HG03025 (cell line): ENCODE results near the gene SERPINF2.
"Not testable (repeated sequence)": the region's sequence is repeated elsewhere in the genome, so short reads cannot be mapped to it uniquely, and the experiment has no call there.

Source experiments
- ATAC-seq: cut with Tn5 transposase; IDR thresholded peaks from one replicate; pipeline ENCODE4 v1.9.1; 2021; ENCODE audit warnings: mild to moderate bottlenecking, moderate library complexity; ENCODE audit not compliant: unreplicated experiment, low FRiP score

Gene SERPINF2

DNA sequence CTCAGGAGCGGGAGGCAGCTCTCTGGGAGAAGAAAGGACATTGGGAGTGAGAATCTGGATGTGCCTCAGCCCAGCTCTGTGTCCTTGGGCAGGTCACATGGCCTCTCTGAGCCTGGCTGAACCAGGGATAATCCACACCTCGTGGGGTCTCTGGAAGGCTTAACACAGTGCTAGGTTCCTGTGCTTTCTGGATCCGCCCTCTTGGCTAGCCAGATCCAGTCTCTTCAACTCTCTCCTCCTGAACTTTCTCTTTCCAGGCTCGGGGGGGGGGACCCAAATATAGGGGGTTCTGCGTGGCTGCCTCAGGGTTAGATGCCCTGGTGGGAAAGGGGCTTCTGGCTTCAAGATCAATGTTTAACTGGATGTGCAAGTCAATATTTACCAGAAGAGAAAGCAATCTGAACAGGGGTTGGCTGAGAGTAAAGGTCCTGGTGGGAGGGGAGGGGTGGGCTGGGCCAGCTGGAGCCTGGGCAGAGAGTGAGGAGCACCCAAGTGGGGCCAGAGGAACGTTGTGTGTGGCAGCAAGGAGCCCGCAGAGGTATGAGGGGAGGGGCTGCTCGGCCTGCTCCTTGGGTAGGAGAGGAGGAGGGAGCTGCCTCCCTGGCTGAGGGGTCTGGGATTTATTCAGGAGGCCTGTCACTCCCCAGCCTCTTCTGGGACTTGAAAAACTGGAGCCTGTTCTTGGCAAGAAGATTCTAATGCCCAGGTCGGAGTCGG is at the start of gene SERPINF2:
TSS of gene SERPINF2 (plus strand) at position 501 of the 717 bp plus-strand sequence. CDS start 2,125 bp downstream, outside the sequence.
- no peak for ATAC-seq

DNA sequence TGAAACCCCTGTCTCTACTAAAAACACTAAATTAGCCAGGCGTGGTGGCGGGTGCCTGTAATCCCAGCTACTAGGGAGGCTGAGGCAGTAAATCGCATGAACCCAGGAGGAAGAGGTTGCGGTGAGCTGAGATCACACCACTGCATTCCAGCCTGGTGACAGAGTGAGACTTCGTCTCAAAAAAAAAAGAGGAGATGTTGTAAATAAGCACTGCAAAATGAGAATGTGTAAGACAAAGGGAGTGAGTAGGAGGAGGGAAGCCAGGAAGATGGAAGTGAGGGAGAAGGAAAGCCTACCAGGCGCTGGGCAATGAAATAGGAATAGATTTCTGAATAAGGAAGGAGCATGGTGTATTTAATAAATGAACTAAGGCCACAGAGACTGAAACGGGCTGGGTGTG is 49.3 kb upstream of the SERPINF2 start:
- no peak for ATAC-seq

DNA sequence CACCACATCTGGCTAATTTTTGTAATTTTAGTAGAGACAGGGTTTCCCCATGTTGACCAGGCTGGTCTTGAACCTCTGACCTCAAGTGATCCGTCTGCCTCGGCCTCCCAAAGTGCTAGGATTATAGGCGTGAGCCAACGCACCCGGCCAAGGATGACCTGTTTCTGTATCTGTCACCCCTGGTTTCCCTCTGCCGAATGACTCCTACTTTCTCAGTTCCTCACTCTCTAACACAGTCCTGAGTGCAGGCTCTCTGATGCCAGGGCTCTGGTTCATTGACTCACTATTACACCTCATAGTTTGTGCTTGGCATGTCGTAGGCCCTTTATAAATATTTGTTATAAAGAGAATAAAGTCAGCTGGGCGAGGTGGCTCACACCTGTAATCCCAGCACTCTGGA is 47.3 kb upstream of the SERPINF2 start:
- ATAC-seq: no peak

DNA sequence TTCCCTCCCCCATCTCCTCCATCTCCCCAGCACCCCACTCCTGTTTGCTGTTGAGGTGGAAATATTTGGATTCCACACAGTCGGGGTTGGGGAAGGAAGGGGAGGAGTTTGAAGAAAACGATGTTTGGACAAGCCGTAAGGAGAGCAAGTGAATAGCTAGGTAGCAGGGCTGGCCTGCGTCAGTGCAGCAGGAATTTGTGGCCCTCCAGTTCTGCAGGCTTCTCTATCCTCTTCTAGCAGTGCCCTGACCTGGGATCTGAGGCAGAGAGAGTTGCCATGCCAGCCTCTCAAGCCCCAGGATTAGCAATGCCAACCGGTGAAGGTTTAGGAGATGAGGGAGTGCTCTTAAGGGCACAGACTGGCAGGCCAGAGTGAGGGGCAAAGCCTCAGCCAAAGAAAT is 45.0 kb upstream of the SERPINF2 start:
- no peak for ATAC-seq

DNA sequence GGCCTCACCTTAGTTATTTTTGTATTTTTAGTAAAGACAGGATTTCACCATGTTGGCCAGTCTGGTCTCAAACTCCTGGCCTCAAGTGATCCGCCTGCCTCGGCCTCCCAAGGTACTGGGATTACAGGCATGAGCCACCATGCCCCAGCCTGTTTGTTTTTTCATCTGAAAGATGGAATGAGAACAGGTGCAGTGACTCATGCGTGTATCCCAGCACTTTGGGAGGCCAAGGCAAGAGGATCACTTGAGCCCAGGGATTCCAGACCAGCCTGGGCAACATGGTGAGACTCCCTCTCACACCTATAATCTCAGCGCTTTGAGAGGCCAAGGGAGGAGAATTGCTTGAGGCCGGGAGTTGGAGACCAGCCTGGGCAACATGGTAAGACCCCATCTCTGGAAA is 42.8 kb upstream of the SERPINF2 start:
- not testable (repeated sequence) for ATAC-seq

DNA sequence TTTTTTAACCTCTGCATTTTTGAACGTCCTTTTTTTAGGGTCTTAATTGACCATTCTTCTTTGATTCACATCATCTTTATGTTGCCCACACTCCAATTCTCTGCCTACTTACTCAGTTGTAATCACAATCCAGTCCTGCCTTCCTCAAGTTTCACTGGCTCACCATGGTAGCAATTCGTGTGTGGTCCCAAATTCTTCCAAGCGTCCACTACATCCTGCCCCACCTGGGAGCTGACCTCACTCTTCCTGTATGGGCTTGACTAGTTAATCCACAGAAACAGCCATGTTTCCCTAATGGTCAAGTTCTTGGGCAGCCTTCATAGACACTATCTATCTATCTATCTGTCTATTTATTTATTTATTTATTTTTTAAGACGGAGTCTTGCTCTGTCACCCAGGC is 39.6 kb upstream of the SERPINF2 start:
- no peak for ATAC-seq

DNA sequence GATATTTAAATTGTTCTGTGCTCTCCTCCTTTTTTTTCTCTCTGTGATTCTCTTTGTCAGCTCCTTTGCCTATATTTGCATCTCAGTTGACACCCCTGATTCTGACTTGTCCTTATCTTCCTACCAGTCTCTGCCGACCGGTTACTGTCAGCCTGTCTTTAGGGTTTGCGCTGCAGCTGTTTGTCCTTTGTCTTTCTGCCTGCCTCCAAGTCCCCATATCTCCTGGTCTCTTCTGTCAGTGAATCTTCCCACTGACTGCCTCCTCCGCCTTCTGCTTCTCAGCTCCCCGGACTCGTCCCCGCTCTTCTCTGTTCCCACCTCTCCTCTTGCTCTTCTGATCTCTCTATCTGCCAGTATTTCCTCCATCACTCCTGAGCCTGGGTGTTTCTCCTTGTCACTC is 37.7 kb upstream of the SERPINF2 start:
- no peak for ATAC-seq

DNA sequence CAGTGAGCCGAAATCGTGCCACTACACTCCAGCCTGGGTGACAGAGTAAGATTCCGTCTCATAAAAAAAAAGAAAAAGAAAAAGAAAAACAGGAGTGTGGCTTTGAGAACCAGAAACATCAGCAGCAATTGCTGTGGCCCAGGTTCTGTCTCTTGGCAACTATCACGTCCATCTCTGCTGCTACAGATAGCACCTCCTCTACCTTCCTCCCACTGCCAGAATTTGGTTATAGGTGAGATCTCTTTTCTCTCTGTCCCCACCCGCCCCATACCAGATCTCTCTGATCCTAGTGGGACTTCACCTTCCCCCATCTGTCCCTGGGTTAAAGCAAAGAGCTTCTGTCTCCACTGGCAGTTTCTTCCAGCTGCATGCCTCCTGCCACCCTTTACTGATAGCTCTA is 35.6 kb upstream of the SERPINF2 start:
- no peak for ATAC-seq

DNA sequence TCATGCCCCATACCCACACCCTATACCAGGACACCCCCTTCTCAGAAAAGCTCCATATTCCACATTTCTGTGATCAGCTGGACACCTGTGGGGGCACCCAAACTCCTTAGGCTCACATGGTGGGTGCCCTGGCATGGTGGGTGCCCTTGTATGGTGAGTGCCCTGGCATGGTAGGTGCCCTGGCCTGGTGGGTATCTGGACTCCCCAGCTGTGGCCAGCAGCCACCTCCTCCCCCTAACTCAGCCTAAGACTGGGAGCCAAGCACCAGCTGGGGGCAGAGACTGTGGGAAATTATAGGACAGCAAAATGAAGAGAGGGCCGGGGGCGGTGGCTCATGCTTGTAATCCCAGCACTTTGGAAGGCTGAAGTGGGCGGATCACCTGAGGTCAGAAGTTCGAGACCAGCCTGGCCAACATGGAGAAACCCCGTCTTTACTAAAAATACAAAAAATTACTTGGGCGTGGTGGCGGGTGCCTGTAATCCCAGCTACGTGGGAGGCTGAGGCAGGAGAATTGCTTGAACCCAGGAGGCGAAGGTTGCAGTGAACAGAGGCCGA is 33.8 kb upstream of the SERPINF2 start:
- ATAC-seq: not testable (repeated sequence)

DNA sequence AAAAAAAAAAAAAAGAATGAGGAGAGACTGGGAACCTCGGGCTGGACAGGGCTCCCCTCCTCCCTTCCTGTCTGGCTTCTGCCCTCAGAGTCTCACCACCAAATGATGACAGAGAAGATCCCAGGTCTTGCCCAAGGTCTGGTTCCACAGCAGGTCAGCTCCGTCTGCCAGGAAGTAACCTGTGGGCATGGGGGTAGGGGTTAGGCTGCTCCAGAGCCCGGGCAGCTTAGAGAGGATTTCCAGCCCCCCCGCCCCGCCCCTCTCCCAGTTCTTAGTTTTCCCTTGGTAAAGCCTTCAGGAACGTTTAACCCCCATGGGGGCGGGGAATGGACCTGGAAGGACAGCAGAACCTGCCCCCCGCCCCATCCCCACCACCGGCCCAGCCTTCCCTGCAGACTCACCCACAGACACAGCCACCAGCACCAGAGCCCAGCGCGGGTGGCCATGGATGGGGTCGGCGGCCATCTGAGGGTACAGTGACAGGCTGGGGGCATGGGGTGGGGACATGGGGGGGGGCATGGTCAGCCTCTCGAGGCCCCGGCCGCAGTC is 33.2 kb upstream of the SERPINF2 start:
- no peak for ATAC-seq

DNA sequence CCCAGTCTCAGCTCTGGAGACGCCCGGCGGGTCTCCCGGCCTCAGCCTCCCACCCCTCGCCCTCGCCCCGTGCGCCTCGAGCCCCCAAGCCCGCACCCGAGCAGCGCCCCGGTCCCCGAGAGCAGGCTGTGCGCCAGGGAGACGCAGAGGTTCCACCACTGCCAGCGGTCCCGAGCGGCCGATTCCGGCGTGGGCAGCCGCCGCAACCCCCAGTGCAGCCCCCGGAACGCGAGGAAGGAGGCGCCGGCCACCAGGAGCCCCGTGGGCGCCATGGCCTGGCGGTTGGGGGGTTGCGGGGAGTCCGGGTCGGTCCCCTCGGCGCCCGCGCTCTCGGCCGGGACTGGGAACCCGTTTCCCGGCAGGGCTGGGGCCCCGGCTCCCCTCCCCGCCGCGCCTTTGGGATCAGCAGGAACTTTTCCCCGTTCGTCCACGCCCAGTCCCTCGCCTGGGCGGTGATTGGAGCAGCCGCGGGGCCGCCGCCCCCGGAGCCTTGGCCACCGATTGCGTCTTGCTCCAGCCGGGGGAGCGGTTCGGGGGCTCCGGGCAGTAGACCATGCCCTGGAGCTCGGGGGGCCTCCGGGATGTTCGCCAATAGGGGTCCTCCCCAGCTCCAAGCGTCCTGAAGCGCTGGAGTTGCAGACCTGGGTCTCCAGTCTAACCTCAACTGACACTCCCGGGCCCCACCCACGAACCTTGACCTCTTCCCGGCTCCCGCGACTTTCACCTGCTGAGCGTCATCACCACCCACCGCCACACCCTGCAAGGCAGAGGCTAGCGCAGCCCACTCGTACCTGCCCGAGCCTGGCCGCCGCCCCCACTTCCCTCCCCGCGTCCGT is 32.5 kb upstream of the SERPINF2 start, which contains the start of gene TLCD2:
TSS of gene TLCD2 (minus strand) at position 407 of the 836 bp plus-strand sequence. CDS start at position 272, 135 bp downstream.
- no peak for ATAC-seq

DNA sequence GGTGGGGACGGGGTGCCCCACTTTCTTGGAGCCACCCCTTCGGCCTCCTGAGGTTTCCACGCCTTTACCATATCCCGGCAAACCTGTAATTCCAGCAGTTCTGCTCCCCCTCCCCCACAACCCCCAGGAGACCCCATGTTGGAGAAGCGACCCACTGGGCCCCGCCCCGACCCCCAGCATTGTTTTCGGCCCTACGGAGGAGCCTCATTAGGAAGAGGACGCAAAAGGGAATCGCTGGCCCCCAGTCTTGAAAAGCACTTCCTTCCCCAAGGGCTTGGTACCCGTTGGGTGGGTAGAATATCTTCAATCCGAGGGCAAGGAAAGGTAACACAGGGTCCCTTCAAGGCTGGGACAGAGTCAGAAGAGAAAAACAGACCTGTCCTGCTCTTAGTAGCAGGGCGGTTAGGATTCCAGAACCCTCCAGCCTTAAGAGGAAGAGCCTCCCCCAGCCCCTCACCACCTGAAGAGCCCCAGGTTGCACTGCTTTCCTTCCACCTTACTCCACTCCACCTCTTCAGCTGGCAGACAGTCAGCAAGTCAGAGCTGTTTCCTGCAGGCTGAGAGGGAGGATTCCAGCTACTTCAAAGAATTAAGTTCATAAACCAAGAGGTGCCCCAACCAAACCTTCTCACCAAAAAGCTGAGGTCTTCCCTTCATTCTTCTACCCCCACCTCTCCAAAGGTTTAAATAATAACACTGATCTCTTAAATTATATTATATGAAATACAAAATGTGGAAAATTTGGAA is 31.7 kb upstream of the SERPINF2 start:
- no peak for ATAC-seq

DNA sequence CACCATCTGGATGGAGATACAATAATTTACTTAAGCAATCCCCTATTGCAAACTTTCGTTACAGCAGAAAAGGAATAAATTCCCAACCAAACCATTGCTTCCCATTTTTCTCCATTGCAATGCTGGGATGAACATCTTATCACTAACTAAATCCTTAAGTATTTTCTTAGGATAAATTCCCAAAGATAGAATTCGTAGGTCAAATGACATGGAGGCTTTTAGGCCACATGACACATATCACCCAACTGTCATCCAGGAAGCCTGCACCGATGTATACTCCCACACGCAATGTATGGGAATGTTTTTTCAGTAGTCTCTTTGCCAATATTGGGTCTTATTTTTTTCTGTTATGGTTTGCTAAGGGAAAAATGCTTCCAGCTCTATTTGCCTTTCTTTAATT is 30.9 kb upstream of the SERPINF2 start:
- ATAC-seq: no peak

DNA sequence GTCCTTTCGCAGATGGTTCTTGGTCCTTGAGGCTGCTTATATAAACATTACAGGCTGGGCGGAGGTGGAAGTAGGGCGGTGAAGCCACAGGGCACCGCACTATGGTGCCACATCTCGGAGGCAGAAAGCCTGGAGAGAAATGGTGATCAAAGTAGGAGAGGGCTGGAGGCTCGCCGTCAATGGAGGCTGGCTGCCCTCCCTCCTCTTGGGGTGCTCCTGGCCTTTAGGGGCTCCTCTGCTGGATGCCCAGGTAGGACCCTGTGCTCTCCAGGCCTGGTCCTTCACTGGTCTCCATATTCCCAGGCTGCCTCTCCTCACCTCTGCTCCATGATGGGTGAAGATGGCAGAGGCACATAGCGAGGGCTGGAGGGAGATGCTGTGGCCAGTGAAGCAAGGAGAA is 30.4 kb upstream of the SERPINF2 start:
- ATAC-seq: no peak

DNA sequence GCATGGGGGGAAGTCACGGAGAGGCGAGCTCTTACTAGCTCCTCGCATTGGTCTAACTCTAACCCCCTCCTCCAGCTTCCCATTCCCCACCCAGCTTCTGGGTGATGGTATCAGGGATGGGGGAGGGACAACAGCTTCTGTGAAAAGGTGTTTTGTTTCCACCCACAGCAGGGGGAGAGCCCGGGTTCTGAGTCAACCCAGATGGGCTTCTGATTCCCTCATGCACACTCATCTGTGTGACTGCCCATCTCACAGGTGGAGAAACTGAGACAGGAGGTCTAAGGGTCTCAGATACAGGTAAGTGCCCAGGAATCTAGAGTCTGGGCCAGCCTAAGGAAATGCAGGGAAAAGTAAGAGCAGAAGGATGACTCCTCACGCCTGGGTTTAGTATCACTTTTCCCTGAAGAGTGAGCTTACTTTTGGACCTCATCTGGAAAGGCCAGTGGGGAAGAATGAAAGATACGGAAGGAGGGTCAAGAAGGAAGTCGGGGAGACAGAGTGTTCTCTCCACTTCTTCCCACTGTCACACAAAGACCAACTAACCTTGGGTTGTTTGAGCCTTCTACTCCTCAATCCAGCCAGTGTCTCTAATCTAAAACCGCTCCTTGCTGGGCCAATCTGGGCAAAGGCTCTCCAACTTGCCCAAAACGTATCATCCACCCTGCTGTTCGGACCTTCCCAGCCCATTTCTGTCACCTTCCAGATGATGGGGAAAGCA is 29.4 kb upstream of the SERPINF2 start:
- ATAC-seq: no peak

DNA sequence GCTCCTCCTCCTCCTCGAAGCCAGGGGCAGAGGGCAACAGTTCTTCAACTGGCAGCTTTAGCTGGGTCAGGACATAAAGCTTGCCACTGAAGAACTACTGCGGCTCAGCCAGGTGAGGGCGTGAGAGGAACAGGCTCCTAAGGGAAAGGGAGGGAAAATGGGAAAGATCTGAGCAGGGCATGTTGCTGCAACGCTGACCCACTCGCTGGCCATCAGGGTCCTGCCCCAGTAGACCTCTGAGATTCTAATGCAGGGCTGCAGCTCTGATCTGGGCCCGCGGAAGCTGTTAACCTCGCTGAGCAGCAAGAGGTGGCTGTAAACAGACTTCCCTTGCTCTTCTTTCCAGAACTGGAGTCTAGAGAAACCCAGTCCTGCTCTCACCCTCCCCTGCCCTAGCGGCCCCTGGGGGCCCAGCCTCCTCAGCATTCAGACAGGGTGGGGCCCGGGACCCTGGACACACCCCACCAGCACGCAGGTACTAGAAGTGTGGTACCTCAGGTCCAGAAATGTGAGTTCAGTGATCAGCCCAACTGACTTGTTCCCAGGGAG is 28.7 kb upstream of the SERPINF2 start:
- ATAC-seq: no peak

DNA sequence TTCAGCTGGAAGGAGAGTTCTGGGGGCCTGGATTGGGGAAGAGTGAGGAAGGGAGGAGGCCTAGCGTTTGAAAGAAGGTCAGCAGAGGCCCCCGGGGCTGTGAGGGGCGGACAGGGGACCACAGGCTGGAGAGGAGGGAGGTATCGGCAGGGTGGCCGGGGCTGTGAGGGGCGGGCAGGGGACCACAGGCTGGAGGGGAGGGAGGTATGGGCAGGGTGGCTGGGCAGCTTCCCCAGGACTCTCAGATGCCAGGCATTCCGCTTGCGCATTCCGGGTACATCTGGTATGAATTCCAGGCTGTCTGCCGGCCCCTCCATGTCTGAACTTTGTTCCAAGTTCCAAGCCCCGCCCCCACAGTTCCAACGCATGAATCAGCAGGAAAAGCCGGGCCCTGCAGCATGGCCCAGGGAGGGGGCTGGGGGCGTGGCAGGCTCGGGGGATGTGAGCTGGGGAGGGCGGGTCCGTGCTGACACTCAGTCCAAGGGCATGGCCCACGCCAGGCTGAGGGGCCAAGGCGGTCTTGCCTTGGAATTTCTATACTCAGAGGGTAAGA is 28.2 kb upstream of the SERPINF2 start:
- ATAC-seq: no peak

DNA sequence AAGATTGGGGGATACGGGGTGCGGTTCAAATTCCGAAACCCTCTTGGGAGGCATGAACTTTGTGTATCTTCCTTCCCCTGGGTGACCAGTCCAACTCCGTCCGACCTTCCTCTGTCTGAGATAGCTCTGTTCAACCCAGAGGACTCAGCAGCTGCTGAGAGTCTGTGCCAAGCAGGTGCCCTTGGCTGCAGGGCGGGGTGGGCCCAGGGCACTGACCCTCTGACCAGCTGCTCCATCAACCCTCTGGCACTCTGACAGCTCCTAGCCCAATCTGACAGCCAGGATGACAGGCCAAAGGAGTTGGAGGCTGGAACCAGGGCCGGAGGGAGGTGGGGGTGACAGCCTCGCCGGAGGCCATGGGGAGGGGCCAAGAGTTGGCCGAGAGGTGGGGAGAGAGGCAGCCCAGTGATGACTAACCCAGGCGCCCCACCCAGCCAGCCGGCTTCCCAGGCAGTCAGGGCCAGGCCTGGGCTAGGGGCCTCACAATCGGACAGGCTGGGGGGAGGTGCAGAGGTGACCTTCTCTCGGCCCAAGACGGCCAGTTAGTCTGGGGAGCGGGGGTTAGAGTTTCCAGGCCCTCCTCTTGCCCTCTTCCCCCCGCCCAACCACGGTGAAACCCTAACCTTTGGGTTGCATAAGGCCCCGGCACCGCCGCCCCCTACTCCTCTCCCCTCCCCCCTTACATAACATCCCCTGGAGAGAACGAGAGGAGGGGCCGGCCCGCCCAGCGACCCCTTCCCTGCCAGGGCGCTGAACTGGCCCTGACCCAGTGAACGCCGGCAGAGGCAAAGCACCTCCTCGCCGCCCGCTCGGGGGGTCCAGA is 27.5 kb upstream of the SERPINF2 start:
- ATAC-seq: no peak

DNA sequence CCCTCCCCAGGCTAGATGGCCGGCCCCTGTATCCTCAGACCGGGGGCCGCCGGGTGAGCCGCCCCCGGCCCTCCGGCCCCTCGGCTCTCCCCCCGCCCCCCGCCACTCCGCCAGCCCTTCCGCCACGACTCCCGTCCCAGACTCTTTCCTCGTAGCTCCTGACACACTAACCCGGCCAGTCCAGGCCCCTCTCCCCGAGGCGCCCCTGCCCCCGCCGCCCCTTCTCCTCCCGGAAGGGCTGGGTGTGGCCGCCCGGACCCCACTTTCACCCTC is 26.9 kb upstream of the SERPINF2 start:
- ATAC-seq: no peak
